Memory B cell (primary cell): ENCODE results near the gene PHGDH.
"Not testable (repeated sequence)": the region's sequence is repeated elsewhere in the genome, so short reads cannot be mapped to it uniquely, and the experiment has no call there.

ENCODE experiments used
- ATAC-seq: fragments of 150-1000 bp; cut with Tn5 transposase; 2 replicates; pipeline ENCODE4 v1.10.0; 2021; ENCODE audit warnings: low read depth, mild to moderate bottlenecking, moderate library complexity
- DNase-seq, 2 donors: peaks; one replicate each; pipeline ENCODE4 v3.0.0; 2022; ENCODE audit warnings: low spot score in 2 of 2
- H3K27ac Mint-ChIP-seq: one replicate; pipeline ENCODE4 v1.8.0; 2022; ENCODE audit warnings: mild to moderate bottlenecking, moderate library complexity, mixed read lengths
- H3K27me3 Mint-ChIP-seq: one replicate; pipeline ENCODE4 v1.8.0; 2022; ENCODE audit warnings: mixed read lengths
- H3K36me3 Mint-ChIP-seq: one replicate; pipeline ENCODE4 v1.8.0; 2022; ENCODE audit warnings: mild to moderate bottlenecking, mixed read lengths
- H3K4me1 Mint-ChIP-seq: one replicate; pipeline ENCODE4 v1.8.0; 2022; ENCODE audit warnings: mixed read lengths
- H3K4me3 Mint-ChIP-seq: one replicate; pipeline ENCODE4 v1.8.0; 2022; ENCODE audit warnings: mild to moderate bottlenecking, moderate library complexity, mixed read lengths
- H3K9me3 Mint-ChIP-seq: one replicate; pipeline ENCODE4 v1.8.0; 2022; ENCODE audit warnings: mixed read lengths

Gene PHGDH

DNA sequence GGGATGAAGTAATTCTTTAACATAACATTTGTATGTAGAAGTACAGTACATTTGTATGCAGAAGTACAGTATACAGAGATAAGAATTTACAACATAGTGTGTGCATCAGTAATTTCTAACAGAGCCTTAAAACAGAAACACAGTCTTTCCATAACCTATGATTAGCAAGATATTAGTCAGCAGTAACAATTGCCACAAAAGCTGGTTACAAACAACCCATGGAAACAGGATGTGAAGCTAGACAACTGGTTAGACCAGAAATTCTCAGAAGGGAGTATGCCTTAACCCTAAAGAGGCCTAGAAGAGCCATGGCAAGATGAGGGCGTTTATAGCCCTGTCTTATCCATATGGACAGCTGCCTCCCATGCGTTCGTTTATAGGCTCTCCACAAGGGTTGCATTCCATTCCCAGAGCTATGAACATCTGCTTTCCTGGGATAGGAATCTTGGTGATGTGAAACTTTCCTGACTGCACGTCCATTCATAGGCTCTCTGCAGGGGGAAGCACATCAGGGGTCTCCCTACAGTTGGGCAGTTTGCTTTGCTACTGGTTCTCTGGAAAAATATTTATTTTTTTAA, 74.8 kb downstream of the PHGDH start:
- not testable (repeated sequence) for H3K4me1 Mint-ChIP-seq, H3K9me3 Mint-ChIP-seq, H3K27me3 Mint-ChIP-seq, ATAC-seq, H3K4me3 Mint-ChIP-seq, H3K36me3 Mint-ChIP-seq, DNase-seq, H3K27ac Mint-ChIP-seq

DNA sequence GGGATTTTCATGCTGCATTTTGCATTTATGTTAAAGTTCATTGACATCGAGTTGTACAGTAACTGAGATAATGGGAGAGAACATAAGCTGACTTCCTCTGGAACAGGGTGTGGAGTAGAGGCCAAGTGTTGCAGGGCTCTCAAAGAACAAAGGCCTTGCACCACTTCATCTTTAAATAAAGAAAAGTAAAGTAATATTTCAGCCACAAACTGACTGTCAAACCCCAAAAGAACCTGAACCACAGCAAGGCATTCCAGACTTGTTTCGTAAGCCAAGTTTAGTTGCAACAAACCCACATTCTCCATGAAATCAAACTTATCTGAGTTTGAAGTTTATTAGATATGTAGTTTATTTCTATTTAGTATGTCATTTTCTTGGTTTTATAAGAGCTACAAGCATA, 76.0 kb downstream of the PHGDH start:
- Mint-ChIP-seq H3K9me3 (no peaks in the 10 kb centered on the region), H3K27me3 (peaks cover 9% of the 10 kb centered on the region), H3K4me3 (no peak overlapping the region), H3K27ac (no peak overlapping the region), H3K4me1 (no peaks in the 10 kb centered on the region), H3K36me3 (no peaks in the 10 kb centered on the region)
- DNase-seq (no peak), ATAC-seq (no peak)

DNA sequence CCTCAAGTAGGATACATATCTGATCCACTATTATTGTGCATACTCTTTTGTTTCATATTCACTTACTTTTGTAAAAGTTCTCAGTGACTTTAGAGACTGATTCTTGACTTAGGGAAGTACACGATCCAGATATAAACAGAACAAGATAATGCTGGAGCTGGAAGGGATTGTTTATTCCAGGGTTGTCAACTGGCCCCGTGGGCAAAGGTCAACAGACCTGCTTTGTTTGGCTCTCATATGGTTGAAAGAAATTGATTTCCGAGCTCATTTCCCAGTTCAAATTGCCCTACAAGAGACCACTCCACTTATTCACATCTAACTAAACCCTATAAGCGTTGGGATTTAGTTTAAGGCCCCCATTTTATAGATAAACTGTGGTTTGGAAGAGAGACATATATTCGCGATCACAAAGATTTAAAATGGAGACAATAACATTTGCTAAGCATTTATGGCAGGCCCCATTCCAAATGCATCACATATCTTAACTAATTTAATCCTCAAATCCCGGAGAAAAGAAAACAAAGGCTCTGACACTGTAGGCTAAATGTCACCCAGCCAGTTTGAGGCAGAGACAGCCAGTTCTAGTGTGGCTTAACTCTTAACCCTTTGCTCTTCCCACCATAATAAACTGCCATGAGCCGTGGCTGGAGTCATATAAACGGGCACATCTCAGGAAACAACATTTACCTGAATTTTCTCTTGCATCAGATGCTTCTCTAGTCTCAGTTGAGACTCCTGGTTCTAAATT, 78.9 kb downstream of the PHGDH start:
- Mint-ChIP-seq H3K36me3 (no peaks in the 10 kb centered on the region), H3K4me1 (no peaks in the 10 kb centered on the region), H3K27me3 (peaks cover 9% of the 10 kb centered on the region), H3K27ac (no peak overlapping the region), H3K4me3 (no peak overlapping the region), H3K9me3 (no peaks in the 10 kb centered on the region)
- ATAC-seq (no peak), DNase-seq (no peak)

DNA sequence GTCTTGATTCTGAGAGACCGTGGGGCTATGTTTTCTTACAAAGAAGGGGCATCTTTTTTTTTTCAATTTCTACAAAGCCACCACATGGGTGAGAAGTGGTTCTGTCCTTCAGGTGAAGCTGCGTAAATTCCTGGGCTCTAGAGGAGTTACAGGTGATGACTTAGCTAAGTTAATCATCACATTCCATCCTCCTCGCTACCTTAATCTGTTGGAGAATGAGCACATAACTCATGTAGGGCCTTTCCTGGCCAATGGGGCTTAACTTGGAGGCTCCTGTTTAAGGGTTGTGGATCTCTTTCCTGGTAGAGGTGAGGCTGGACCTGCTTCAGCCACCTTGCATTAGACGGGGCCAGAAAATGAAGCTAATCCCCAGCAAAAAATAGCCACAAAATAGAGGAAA, 79.6 kb downstream of the PHGDH start:
- peaks cover 9% of the 10 kb centered on the region for H3K27me3 Mint-ChIP-seq
- H3K36me3 Mint-ChIP-seq = no peaks in the 10 kb centered on the region
- no peak overlapping the region for H3K4me3 Mint-ChIP-seq
- no peak overlapping the region for H3K27ac Mint-ChIP-seq
- ATAC-seq (no peak), DNase-seq (no peak)
- no peaks in the 10 kb centered on the region for H3K9me3 Mint-ChIP-seq
- H3K4me1 Mint-ChIP-seq = no peaks in the 10 kb centered on the region
